HEK293T (cell line): ENCODE measurements around the gene HSF5.

Experiments used
- CTCF ChIA-PET: fragments of 350-600 bp; formaldehyde crosslinking; extraction: SDS; loops from one replicate; lab custom pipeline; 2021; ENCODE audit warnings: antibody characterized with exemption, inconsistent platforms; lab: Yijun Ruan, JAX
- POLR2A ChIA-PET: fragments of 350-600 bp; formaldehyde crosslinking; extraction: SDS; loops from one replicate; lab custom pipeline; 2020; ENCODE audit warnings: antibody characterized with exemption, inconsistent platforms; lab: Yijun Ruan, JAX
- DNase-seq: peaks from one replicate; pipeline ENCODE4 v3.0.0; 2012; ENCODE audit warnings: mixed read lengths; ENCODE audit errors: extremely low spot score
- ARNT ChIP-seq: fragments of 450-650 bp; IDR thresholded peaks from 2 replicates; pipeline ENCODE4 v1.6.1; 2017; ENCODE audit warnings: mild to moderate bottlenecking
- BHLHE40 ChIP-seq: fragments of 450-650 bp; IDR thresholded peaks from 2 replicates; pipeline ENCODE4 v1.6.1; 2016; ENCODE audit warnings: mild to moderate bottlenecking, moderate library complexity, borderline replicate concordance
- CTBP1 ChIP-seq: fragments of 450-650 bp; IDR thresholded peaks from 2 replicates; pipeline ENCODE4 v1.6.1; 2016; ENCODE audit warnings: borderline replicate concordance
- ELF4 ChIP-seq: fragments of 450-650 bp; IDR thresholded peaks from 2 replicates; pipeline ENCODE4 v1.6.1; 2017; ENCODE audit warnings: antibody characterized with exemption
- FOXA1 ChIP-seq: fragments of 450-650 bp; IDR thresholded peaks from 2 replicates; pipeline ENCODE4 v1.6.1; 2016; ENCODE audit warnings: mild to moderate bottlenecking
- FOXK2 ChIP-seq: fragments of 450-650 bp; IDR thresholded peaks from 2 replicates; pipeline ENCODE4 v1.6.1; 2016; ENCODE audit warnings: mild to moderate bottlenecking
- FOXM1 ChIP-seq: fragments of 450-650 bp; IDR thresholded peaks from 2 replicates; pipeline ENCODE4 v1.6.1; 2017; ENCODE audit warnings: mild to moderate bottlenecking, borderline replicate concordance
- HDGF ChIP-seq: fragments of 450-650 bp; IDR thresholded peaks from 2 replicates; pipeline ENCODE4 v1.6.1; 2017; ENCODE audit warnings: antibody characterized with exemption, borderline replicate concordance
- L3MBTL2 ChIP-seq: fragments of 450-650 bp; conservative IDR thresholded peaks from 2 replicates; pipeline ENCODE4 v1.6.1; 2016; ENCODE audit warnings: mild to moderate bottlenecking
- LEF1 ChIP-seq: fragments of 450-650 bp; IDR thresholded peaks from 2 replicates; pipeline ENCODE4 v1.6.1; 2017; ENCODE audit warnings: mild to moderate bottlenecking, borderline replicate concordance
- NFRKB ChIP-seq: fragments of 450-650 bp; IDR thresholded peaks from 2 replicates; pipeline ENCODE4 v1.6.1; 2016; ENCODE audit warnings: mild to moderate bottlenecking, moderate library complexity
- PKNOX1 ChIP-seq: fragments of 450-650 bp; IDR thresholded peaks from 2 replicates; pipeline ENCODE4 v1.6.1; 2016
- SP1 ChIP-seq: fragments of 450-650 bp; IDR thresholded peaks from 2 replicates; pipeline ENCODE4 v1.6.1; 2017
- SUZ12 ChIP-seq: fragments of 450-650 bp; IDR thresholded peaks from 2 replicates; pipeline ENCODE4 v1.6.1; 2016; ENCODE audit warnings: mild to moderate bottlenecking
- TARDBP ChIP-seq: fragments of 450-650 bp; IDR thresholded peaks from 2 replicates; pipeline ENCODE4 v1.6.1; 2016
- ZNF384 ChIP-seq: fragments of 450-650 bp; IDR thresholded peaks from 2 replicates; pipeline ENCODE4 v1.6.1; 2016

HSF5 gene

GRCh38 chr17:58388302-58389190 lies 99.7 kb downstream of the HSF5 start:
- TF ChIP-seq L3MBTL2 (no peak), ELF4 (no peak), PKNOX1 (no peak)
- CTCF ChIA-PET, result interaction anchor here (0.6 to 0.9 kb wide), 3 partner anchors 11 to 33 kb away, joined by 3 read pairs; no protein-coding TSS in a partner anchor
- DNase-seq, result no peak
- POLR2A ChIA-PET, result interaction anchor here (1.2 to 5.1 kb wide), 4 partner anchors 25 to 42 kb away, joined by 5 to 29 read pairs (median 8); partner anchors contain the start of genes RNF43 and SUPT4H1

GRCh38 chr17:58387834-58388233 lies 100.4 kb downstream of the HSF5 start:
- TF ChIP-seq BHLHE40, result no peak
- CTCF ChIA-PET, result interaction anchor here (0.6 kb wide), 1 partner anchor 12 kb away, joined by 3 read pairs; no protein-coding TSS in a partner anchor
- no peak for DNase-seq
- POLR2A ChIA-PET, result no interaction called here

GRCh38 chr17:58386708-58387107 lies 101.5 kb downstream of the HSF5 start:
- TF ChIP-seq ZNF384 (no peak), LEF1 (no peak), HDGF (no peak), L3MBTL2 (no peak), CTBP1 (no peak), SUZ12 (no peak), TARDBP (no peak), FOXA1 (no peak), FOXM1 (no peak), ARNT (no peak)
- POLR2A ChIA-PET, result no interaction called here
- DNase-seq, result no peak
- CTCF ChIA-PET, result no interaction called here

GRCh38 chr17:58385359-58385899 lies 102.8 kb downstream of the HSF5 start:
- CTCF ChIA-PET, result no interaction called here
- POLR2A ChIA-PET, result no interaction called here
- no peak for DNase-seq

GRCh38 chr17:58384897-58385296 lies 103.3 kb downstream of the HSF5 start:
- CTCF ChIA-PET, result no interaction called here
- no peak for TF ChIP-seq SUZ12
- TF ChIP-seq PKNOX1, result no peak
- no peak for TF ChIP-seq CTBP1
- TF ChIP-seq L3MBTL2, result no peak
- no peak for TF ChIP-seq BHLHE40
- no peak for TF ChIP-seq ZNF384
- TF ChIP-seq ARNT, result no peak
- no peak for TF ChIP-seq HDGF
- TF ChIP-seq LEF1, result no peak
- TF ChIP-seq FOXM1, result no peak
- no peak for TF ChIP-seq TARDBP
- TF ChIP-seq FOXA1, result no peak
- no peak for TF ChIP-seq NFRKB
- no peak for TF ChIP-seq SP1
- POLR2A ChIA-PET, result no interaction called here

More at GRCh38 chr17:58385359-58385899, 102.8 kb downstream of the HSF5 start:
- TF ChIP-seq TARDBP (no peak), NFRKB (no peak), PKNOX1 (no peak), FOXM1 (no peak), FOXK2 (no peak), BHLHE40 (no peak), ZNF384 (no peak), SUZ12 (no peak), LEF1 (no peak)

GRCh38 chr17:58383892-58384462 lies 104.2 kb downstream of the HSF5 start:
- CTCF ChIA-PET, result interaction anchor here (0.5 to 1.0 kb wide), 2 partner anchors 34 to 149 kb away, joined by 3 to 4 read pairs; partner anchors contain the start of gene RNF43
- POLR2A ChIA-PET, result interaction anchor here (1.0 to 1.7 kb wide), 2 partner anchors 31 to 32 kb away, joined by 4 to 6 read pairs; partner anchors contain the start of gene SUPT4H1
- no peak for DNase-seq
- no peak for TF ChIP-seq FOXM1
- no peak for TF ChIP-seq TARDBP
- no peak for TF ChIP-seq SUZ12
- no peak for TF ChIP-seq ELF4

More at GRCh38 chr17:58384897-58385296, 103.3 kb downstream of the HSF5 start:
- DNase-seq, result no peak
